CD1c-positive myeloid dendritic cell (primary cell): ENCODE results near the gene UGT2B10.

ENCODE experiments used
- DNase-seq: peaks from one replicate; pipeline ENCODE4 v3.0.0-alpha.2; 2016; ENCODE audit errors: extremely low spot score

The UGT2B10 gene

DNA sequence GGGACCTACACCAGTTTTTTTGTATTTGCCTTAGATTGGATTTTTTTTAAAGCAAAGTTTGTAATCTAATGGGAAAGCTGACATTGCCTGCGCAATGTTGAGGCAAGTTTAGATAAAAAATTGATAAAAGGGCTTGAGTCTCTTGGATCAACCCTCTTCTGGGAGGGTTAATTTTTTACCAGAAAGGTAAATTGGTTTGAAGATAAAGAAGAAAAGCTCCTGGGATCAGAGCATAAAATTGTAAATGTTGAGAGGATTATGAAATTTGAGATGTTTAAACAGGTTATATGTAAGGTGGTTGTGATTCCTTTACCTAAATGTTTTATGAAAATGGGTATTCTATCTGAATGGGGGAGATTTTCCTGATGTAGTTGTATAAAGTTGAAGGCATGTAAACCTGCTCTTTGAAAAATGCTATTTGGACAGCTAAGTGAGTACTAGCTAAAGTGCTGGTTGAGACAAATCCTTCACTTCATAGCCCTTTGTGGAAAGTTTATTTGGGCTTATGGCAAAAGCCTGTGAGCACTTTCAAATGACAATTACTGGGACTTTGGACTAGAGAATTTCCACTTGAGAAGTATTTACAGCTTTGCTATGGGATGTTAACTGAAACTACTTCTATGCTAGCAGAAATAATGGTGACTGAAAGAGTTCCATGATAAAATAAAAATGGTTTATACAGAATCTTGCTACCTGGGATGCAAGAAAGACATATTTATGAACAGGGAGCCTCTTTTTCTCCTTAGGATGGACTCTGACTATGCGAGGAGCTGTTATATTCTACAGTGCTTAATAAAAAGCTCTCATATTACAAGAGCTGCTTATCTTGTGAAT is 56.2 kb downstream of the UGT2B10 start:
- no peak for DNase-seq

DNA sequence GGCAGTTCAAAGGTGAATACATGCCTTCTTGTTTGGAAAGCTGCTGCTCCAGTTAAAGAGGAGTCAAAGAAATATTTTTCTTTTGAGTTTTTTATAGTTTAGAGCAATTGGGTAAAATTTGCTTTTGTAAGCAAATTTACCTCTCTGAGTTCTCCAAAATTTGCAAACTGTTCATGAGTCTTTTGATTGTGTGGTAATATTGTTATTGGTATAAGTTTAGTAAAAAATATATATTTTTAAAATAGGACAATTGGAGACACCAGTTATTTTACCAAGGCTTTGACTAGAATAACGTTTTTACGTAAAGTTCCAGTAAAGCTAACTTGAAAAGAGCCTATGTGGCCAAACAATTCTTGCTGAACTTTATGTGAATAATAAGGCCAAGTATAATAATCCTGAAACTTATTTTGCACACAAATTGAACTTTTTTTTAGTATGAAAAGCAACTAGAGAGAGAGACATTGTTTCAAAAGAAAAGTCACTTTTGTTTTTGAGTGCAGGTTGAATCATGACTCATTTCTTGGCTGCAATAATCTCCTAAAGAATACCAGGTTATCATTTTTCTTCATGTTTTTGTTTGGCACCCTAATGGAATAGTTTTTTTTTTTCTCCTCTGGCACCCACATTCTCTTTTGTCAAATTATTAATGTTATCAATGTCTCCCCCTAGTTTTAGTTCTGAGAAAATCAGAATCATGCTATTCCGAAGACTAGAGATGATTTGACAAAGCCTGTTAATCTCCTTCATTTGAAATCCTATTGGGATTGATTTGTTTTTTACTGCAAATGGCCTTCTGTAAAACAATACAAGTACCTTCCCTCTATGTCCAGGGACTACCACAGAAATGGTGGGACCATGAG is 57.1 kb downstream of the UGT2B10 start:
- DNase-seq: no peak

DNA sequence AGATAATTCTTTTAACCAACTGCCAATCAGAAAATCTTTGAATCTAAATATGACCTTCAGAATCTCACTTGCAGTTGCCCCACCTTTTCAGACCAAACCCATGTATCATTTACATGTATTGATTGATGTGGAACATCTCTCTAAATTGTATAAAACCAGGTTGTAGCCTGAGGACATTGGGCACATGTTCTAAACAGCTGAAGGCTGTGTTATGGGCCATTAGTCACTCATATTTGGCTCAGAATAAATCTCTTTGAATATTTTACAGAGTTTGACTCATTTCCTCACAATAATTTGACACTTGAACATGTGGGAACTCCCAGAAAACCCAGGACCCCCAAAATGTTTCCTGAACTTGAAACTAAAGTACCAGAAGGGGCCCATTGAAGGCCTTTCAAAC is 58.7 kb downstream of the UGT2B10 start:
- no peak for DNase-seq

DNA sequence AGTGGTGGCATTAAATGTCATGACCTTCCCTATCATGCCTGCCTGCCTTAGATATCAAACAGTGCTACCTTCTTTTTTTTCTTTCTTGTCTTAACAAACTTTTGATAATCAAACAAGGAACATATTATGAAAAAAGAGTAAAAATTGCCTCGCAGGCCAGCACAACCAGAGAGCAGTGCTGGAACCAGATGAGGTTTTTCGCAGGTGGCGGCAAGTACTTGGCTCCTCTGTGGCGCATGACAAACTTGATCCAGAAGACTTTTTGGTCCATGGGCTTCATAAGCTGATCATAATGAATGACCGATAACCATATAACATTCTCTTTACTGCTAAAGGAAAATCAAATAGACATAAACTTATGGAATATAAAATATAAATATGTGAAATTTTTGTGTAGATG is 61.8 kb downstream of the UGT2B10 start:
- no peak for DNase-seq

DNA sequence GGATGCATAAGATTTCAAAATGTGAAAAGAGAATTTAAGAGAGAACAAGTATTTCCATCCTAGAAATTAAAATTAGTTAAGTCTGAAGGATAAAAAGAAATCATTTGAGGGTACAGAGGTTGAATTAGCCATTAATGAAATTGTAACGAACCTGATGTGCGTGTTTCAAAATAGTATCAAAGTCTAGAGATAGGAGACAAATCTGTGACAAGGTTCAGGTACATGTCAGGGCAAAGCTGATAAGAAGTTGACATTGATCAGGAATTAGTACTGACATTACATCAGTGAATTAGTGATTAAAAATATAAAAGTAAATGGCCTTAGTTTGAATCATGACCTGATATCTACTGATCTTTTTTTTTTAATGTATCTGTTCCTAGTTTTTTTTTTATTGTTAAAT is 62.3 kb downstream of the UGT2B10 start:
- no peak for DNase-seq
